HG02798 (cell line): ENCODE results near the gene CUBN.

Source experiments
- ATAC-seq: cut with Tn5 transposase; IDR thresholded peaks from one replicate; pipeline ENCODE4 v1.9.1; 2021; ENCODE audit warnings: mild to moderate bottlenecking; ENCODE audit not compliant: unreplicated experiment, poor library complexity

The CUBN gene

DNA sequence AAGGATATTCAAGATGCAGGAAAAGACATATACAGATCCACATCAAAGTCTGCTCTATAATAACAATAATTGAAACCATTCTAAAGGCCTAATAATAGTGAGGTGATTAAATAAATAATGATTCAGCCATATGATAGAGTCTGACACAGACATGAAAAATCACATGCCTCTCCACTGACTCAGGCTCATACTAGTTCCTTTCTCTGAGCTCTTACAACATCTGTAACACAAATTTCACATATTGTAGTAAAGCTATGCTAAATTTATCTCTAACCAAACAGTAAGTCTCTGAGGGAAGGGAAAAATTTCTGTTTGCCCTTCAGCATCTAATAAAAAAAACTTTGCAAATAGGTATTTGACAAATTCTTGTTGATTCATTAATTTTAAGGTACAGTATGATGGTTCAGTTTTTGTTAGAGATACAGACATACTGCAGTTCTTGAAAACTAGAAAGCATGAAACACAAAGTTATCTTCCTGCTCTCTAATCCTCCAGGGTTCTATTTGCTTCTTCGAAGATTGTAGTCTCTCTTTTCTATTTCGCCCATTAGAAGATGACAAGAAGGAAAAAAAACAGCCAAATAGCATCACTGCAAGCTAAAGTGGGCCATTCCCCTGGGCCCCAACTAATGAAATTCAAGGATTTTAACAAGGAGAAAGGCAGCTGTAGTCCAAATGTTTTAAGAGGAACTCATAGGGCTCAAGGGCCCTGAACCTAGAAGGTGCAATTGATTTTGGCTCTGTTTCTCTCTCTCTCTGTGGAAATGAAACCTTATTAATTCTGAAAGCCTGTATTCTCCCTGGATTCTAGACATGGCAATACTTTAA lies 53.9 kb downstream of the CUBN start:
- no peak for ATAC-seq

DNA sequence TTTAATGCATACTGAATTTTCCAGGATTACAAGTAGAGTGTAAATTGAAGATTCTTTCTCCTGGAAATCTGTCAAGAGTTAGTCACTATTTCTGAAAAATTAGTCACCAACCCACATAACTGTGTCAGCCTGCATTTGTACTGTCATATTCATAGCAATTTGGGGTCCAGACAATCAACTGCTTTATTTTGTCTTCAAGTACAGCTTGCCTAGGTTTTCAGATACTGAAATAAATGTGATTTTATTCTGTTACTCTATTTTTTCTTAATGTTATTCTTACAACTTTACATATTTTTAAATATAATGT lies 55.1 kb downstream of the CUBN start:
- no peak for ATAC-seq

- no peak for ATAC-seq
Measured at GRCh38 chr10:17073725-17074540, 55.7 kb downstream of the CUBN start.

DNA sequence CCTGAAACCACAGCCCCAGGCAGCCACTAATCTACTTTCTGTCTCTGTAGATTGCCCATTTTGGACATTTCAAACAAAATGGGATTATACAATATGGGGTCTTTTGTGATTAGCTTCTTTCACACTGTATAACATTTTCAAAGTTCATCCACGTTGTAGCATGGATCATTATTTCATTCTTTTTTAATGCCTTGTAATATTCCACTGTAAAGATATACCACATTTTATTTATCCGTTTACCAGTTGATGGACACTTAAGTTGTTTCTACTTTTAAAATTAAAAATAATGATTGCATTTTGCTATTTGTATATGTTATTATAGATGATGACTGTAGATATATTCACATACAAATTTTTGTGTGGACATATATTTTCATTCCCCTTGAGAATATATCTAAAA lies 60.7 kb downstream of the CUBN start:
- ATAC-seq, result no peak

DNA sequence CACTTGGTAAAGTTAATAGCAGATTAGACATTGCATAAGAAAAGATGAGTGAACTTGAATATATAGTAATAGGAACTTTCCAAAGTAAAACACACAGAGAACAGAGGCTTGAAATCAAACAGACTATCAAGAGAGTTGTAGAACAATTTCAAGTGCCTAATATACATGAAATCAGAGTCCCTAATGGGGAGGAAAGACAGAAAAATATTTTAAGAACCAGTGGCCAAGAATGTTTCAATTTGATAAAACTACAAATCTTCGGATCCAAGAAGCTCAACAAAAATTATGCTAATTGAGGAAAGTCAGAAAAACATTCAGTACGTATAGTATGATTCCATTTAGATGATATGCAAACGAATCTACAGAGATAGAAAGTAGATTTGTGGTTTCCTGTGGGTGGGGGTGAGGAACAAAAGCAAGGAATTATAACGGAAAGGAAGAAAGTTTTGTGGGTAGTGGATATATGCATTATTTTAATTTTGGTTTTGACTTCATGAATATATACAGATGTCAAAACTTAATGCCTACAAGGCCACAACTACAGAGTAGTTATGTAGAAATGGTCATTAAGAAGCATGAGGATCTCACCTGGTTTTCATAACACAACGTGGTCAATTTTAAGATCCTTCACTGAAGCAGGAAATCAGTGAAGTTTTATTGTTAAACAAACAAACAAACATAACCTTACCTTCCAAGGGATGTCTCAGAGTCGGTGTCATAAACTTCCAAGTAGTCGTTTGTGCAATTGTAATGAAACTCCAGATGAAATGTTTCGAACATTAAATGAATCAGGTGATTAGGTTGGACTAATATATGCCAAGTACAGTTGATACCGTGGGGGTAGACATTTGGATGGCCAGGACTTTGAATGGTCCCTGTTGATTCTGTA lies 62.0 kb downstream of the CUBN start:
- no peak for ATAC-seq

- no peak for ATAC-seq
Measured at GRCh38 chr10:17066807-17067206, 62.8 kb downstream of the CUBN start.

DNA sequence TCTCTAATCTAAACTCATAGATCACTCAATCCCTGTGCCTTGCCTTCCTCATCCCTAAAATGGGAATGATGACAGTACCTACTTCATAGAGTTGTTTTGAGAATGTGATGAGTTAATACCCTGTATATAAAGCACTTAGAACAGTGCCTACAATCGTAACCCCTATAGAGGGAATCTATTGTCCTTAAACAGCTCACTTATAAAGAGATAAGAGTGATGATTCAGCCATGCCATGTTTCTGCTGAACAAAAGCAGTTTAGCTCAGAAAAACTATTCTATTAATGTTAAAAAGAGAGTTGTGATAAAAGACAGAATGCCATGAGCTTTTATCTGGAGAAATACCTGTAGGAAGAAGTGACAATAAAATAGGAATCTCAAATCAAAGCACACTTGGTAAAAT lies 63.6 kb downstream of the CUBN start:
- ATAC-seq, result no peak

GRCh38 chr10:17065273-17065672 lies 64.3 kb downstream of the CUBN start:
- ATAC-seq, result no peak

- no peak for ATAC-seq
Measured at GRCh38 chr10:17064435-17064834, 65.2 kb downstream of the CUBN start.

DNA sequence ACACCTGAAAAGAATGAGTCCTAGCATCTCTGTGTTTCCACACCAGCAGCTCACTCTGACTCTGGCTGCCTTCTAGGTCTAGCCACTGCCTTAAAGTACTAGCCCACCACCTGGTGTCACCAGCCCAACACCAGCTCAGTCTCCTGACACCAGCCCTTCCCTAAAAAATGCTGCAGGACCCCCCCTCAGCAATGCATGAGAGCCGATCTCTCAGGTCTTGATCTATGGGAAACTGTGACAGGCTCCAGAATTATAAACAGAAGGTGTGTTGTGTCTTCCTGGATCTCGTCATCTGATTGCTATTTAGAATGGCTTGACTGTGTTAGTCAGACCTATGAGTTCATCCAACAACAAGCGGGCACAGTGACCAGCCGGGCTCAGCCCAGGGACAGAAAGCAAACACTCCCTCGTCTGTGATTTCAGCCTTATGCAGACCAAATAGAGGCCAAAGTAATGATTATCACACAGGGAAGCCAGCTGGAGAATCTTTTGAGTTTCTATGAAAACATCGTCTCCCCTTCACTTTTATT lies 66.6 kb downstream of the CUBN start:
- ATAC-seq, result no peak

- ATAC-seq, result no peak
Measured at GRCh38 chr10:17062493-17062892, 67.1 kb downstream of the CUBN start.

- no peak for ATAC-seq
Measured at GRCh38 chr10:17062009-17062408, 67.6 kb downstream of the CUBN start.

DNA sequence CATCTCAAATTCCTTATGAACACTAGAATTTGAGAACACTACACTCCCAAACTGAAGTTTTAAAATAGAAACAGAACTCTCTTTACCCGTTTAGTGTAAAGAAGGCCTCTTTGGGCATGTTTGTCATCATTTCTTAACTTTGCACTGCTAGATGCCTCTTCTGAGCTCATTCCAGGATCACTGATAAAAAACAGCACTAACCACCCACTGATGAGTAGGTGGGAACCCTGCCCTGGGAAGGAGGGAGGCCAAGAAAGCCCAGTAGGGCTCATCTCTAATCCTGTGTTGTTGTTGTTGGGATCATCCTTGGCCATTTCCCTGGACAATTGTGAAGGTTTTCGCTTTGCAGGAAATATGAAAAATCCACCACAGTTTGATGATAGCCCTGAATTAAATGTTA lies 68.2 kb downstream of the CUBN start:
- ATAC-seq, result no peak

- no peak for ATAC-seq
Measured at GRCh38 chr10:17060289-17060688, 69.3 kb downstream of the CUBN start.

- no peak for ATAC-seq
Measured at GRCh38 chr10:17059197-17059688, 70.4 kb downstream of the CUBN start.

GRCh38 chr10:17058093-17058492 lies 71.5 kb downstream of the CUBN start:
- no peak for ATAC-seq

- ATAC-seq, result no peak
Measured at GRCh38 chr10:17056781-17057428, 72.7 kb downstream of the CUBN start.

DNA sequence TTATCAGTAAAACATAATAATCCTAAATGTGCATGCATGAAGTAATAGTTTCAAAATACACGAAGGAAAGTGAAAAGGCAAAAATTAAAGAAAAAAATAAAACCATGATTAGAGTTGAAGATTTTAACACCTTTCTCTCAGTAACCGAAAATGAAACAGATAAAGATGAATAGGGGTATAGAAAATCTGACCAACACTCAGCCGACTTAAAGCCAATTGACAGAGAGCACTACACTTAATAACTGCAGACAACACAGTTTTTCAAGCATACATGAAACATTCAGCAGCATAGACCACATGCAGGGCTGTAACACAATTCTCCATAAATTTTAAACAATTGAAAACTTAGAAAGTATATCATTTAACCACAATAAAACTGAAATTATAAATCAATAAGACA lies 76.1 kb downstream of the CUBN start:
- ATAC-seq, result no peak

GRCh38 chr10:17053061-17053460 lies 76.5 kb downstream of the CUBN start:
- no peak for ATAC-seq

- no peak for ATAC-seq
Measured at GRCh38 chr10:17051851-17052250, 77.8 kb downstream of the CUBN start.
